Measurements from ENCODE around the gene CAGE1.
"Not testable (repeated sequence)": the region's sequence is repeated elsewhere in the genome, so short reads cannot be mapped to it uniquely, and the experiment has no call there.

The CAGE1 gene

GRCh38 chr6:7341989-7342742, 47.4 kb downstream of the CAGE1 start:
- H3K4me3 ChIP-seq = no peak overlapping the region
- H3K27ac ChIP-seq = 0 out of 2 replicates have a peak overlapping the region, but pooled peaks have one; percentile 28
- H3K9me3 ChIP-seq = peaks cover 10% of the 10 kb centered on the region
- no peaks in the 10 kb centered on the region for H3K27me3 ChIP-seq
- H3K36me3 ChIP-seq = no peaks in the 10 kb centered on the region
- no peak for TF ChIP-seq Cebpa-rat (IDR thresholded peaks at IDR 0.05)
- H3K9ac ChIP-seq = no peak overlapping the region
- H3K4me1 ChIP-seq = peaks cover 25% of the 10 kb centered on the region
- no peaks in the 10 kb centered on the region for H4K20me1 ChIP-seq
- peak overlapping the region; percentile 57 for H3K4me2 ChIP-seq

- H3K9me3 ChIP-seq = peaks cover 7% of the 10 kb centered on the region
- no peak overlapping the region for H3K9ac ChIP-seq
- H3K4me1 ChIP-seq = peaks cover 25% of the 10 kb centered on the region
- no peak for TF ChIP-seq Cebpa-rat (IDR thresholded peaks at IDR 0.05)
- no peak overlapping the region; the same call in 1 of the 2 replicates for H3K4me2 ChIP-seq
- H3K27me3 ChIP-seq = no peaks in the 10 kb centered on the region
- no peak overlapping the region for H3K4me3 ChIP-seq
- no peaks in the 10 kb centered on the region for H4K20me1 ChIP-seq
- H3K27ac ChIP-seq = no peak overlapping the region
- H3K36me3 ChIP-seq = no peaks in the 10 kb centered on the region
Observed at GRCh38 chr6:7341271-7341670, 48.3 kb downstream of the CAGE1 start.

DNA sequence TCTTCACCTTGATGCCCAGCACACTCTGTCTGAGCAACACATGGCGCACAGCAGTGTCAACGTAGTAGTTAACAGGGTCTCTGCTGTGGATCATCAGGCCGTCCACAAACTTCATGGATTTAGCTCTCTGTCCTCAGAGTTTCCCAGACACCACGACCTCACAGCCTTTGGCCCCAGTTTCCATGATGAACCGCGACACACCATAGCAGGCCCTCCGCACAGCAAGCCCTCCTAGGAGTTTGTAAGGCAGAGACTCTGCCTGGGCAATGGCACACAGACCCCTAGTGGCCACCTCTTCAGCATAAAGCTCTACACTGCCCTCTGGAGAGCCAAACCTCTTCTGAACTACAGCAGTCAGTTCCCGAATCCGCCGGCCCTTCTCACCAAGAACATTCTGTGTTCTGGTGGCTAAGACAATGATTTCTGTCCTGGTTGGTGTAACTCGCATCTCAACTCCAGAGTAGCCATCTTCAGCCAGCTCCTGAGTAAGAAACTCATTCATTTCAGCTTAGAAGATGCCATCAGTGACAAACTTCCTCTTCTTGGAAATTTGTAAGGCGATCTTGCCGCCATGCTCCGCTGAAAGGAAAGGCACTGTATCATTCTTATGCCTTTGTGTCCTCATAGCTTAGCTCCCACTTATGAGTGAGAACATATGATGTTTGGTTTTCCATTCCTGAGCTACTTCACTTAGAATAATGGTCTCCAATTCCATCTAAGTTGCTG, 50.4 kb downstream of the CAGE1 start:
- not testable (repeated sequence) for H3K27ac ChIP-seq, H4K20me1 ChIP-seq, H3K9ac ChIP-seq, H3K27me3 ChIP-seq, H3K36me3 ChIP-seq, H3K4me2 ChIP-seq, H3K4me3 ChIP-seq, H3K9me3 ChIP-seq
- H3K4me1 ChIP-seq = peaks cover 16% of the 10 kb centered on the region

DNA sequence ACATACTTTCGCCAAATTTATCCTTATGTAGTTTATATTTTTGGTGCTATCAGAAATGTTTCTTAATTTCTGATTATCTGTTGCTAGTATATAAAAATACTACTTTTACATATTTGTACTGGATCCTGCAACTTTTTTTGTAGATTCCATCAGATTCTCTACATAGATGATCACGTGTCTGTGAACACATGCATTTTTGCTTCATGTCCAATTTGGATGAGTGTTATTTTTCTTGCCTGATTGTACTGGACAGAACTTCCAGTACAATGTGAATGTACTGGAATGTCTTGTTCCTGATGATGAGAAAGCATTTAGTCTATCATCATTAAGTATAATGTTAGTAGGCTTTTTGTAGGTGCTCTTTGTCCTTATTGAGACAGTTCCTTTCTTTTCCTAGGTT, 51.5 kb downstream of the CAGE1 start:
- no peaks in the 10 kb centered on the region for H3K36me3 ChIP-seq
- H3K4me1 ChIP-seq = peaks cover 16% of the 10 kb centered on the region
- TF ChIP-seq Cebpa-rat (IDR thresholded peaks at IDR 0.05) = no peak
- no peaks in the 10 kb centered on the region for H4K20me1 ChIP-seq
- H3K27ac ChIP-seq = no peak overlapping the region
- H3K9me3 ChIP-seq = no peaks in the 10 kb centered on the region
- H3K4me2 ChIP-seq = no peak overlapping the region
- no peaks in the 10 kb centered on the region for H3K27me3 ChIP-seq
- H3K4me3 ChIP-seq = no peak overlapping the region
- no peak overlapping the region for H3K9ac ChIP-seq

GRCh38 chr6:7335519-7335918, 54.0 kb downstream of the CAGE1 start:
- H3K27ac ChIP-seq = no peak overlapping the region
- no peak overlapping the region for H3K4me2 ChIP-seq
- H3K27me3 ChIP-seq = no peaks in the 10 kb centered on the region
- no peak for TF ChIP-seq Cebpa-rat (IDR thresholded peaks at IDR 0.05)
- H4K20me1 ChIP-seq = no peaks in the 10 kb centered on the region
- no peak overlapping the region for H3K4me3 ChIP-seq
- H3K4me1 ChIP-seq = no peaks in the 10 kb centered on the region
- no peaks in the 10 kb centered on the region for H3K36me3 ChIP-seq
- no peak overlapping the region for H3K9ac ChIP-seq
- H3K9me3 ChIP-seq = no peaks in the 10 kb centered on the region

GRCh38 chr6:7334685-7335084, 54.9 kb downstream of the CAGE1 start:
- Histone ChIP-seq H3K27ac (no peak overlapping the region), H3K4me2 (no peak overlapping the region), H3K36me3 (no peaks in the 10 kb centered on the region), H4K20me1 (no peaks in the 10 kb centered on the region), H3K4me1 (no peaks in the 10 kb centered on the region), H3K27me3 (no peaks in the 10 kb centered on the region), H3K4me3 (no peak overlapping the region), H3K9me3 (no peaks in the 10 kb centered on the region), H3K9ac (no peak overlapping the region)
- no peak for TF ChIP-seq Cebpa-rat (IDR thresholded peaks at IDR 0.05)

GRCh38 chr6:7332090-7332745, 57.3 kb downstream of the CAGE1 start:
- TF ChIP-seq Cebpa-rat (IDR thresholded peaks at IDR 0.05) = no peak
- Histone ChIP-seq H3K4me1 (no peaks in the 10 kb centered on the region), H3K4me3 (no peak overlapping the region), H3K27me3 (no peaks in the 10 kb centered on the region), H3K36me3 (no peaks in the 10 kb centered on the region), H3K27ac (no peak overlapping the region), H3K9me3 (no peaks in the 10 kb centered on the region), H3K4me2 (no peak overlapping the region), H3K9ac (no peak overlapping the region), H4K20me1 (no peaks in the 10 kb centered on the region)

DNA sequence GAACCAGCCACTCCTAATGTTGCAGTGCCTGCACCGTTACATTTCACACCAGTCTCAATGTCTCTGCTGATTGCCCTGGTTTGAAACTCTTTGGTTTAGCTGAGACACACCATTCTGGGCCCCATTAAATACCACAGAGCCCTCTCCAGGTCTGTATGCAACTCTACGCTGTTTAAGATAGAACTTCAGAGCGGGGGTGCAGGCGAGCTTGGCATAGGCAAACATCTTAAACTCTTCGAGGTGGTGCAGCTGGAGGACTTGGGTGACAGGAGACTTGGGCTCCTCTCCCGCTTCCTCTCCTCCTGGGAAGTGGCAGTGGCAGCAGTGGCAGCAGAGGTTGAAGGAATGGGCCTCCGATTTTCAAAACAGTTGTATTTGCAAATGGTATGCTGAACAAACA, 58.1 kb downstream of the CAGE1 start:
- no peaks in the 10 kb centered on the region for H3K9me3 ChIP-seq
- TF ChIP-seq Cebpa-rat (IDR thresholded peaks at IDR 0.05) = no peak

GRCh38 chr6:7328243-7328642, 61.3 kb downstream of the CAGE1 start:
- Histone ChIP-seq H3K4me2 (no peak overlapping the region), H3K4me1 (no peaks in the 10 kb centered on the region; the same call in 1 of the 2 replicates), H3K27me3 (no peaks in the 10 kb centered on the region), H3K4me3 (no peak overlapping the region), H3K36me3 (no peaks in the 10 kb centered on the region), H4K20me1 (no peaks in the 10 kb centered on the region), H3K27ac (no peak overlapping the region), H3K9ac (no peak overlapping the region), H3K9me3 (no peaks in the 10 kb centered on the region)
- TF ChIP-seq Cebpa-rat (IDR thresholded peaks at IDR 0.05) = no peak

More for the DNA sequence above, 58.1 kb downstream of the CAGE1 start:
- Histone ChIP-seq H3K9ac (no peak overlapping the region), H3K4me2 (no peak overlapping the region), H3K36me3 (no peaks in the 10 kb centered on the region), H3K27ac (no peak overlapping the region), H3K27me3 (no peaks in the 10 kb centered on the region), H4K20me1 (no peaks in the 10 kb centered on the region), H3K4me1 (no peaks in the 10 kb centered on the region), H3K4me3 (no peak overlapping the region)

DNA sequence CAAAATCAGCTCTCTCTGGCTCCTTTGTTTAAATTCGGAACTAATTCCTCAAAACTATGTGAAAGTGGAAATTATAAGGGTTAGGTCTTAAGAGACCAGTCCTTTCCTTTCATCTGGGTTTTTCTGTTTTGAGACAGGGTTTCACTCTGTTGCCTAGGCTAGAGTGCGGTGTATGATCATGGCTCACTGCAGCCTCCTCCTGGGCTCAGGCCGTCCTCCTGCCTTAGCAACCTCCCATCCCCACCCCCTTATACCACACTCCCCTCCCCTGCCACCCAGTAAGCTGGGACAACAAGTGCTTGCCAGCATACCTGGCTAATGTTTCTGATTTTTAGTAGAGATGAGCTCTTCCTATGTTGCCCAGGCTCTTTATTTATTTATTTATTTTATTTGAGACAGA, 63.8 kb downstream of the CAGE1 start:
- Histone ChIP-seq H4K20me1 (no peaks in the 10 kb centered on the region), H3K4me1 (no peaks in the 10 kb centered on the region; the same call in 1 of the 2 replicates), H3K36me3 (no peaks in the 10 kb centered on the region), H3K9ac (no peak overlapping the region), H3K4me2 (no peak overlapping the region), H3K9me3 (no peaks in the 10 kb centered on the region), H3K27me3 (no peaks in the 10 kb centered on the region), H3K27ac (no peak overlapping the region), H3K4me3 (no peak overlapping the region)
- TF ChIP-seq Cebpa-rat (IDR thresholded peaks at IDR 0.05) = no peak
